NCI-H510A treated with DMSO at 0.1 percent for 48 hours (cell line): ENCODE data around the gene RTBDN.

ENCODE experiments used
- DNase-seq: peaks from one replicate; lab custom pipeline; 2025; lab: John Stamatoyannopoulos, UW

The RTBDN gene

DNA sequence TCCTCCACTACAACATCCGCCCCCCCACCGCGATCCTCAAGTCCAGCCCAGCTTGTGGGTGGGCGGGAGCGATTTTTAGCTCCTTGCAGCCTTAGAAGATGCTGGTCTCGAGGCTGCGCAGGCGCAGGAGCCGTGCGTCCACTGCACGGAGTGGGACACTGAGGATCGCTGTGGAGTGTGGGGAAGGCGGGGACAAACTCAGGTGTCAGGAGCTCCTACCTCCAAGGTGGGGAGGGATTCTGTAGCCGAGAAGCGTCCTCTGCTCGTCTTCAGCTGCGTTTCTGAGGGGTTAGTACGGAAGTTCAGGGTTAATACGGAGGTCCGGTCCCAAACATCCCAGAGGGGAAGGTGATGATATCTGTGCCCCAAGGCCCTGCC is at the start of gene RTBDN:
Gene RTBDN (minus strand): TSS at position 14 of the 378 bp plus-strand sequence. CDS start 4,600 bp downstream, outside the sequence.
- no peak for DNase-seq

DNA sequence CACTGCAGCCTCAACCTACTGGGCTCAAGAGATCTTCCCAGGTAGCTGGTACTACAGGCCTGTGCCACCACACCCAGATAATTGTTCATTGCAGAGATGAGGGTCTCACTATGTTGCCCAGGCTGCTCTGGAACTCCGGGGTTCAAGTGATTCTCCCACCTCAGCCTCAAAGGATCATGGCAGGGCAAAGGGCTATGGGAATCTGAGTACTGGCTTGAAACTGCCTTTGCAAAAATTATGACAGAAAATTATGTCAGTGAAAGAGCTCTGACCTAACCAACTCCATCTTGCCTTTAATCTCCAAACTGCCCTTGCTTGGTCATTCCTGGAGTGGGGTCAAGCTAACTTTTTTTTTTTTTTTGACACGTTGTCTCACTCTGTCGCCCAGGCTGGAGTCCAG is 48.2 kb upstream of the RTBDN start:
- no peak for DNase-seq

- peak; percentile 95 for DNase-seq
Measured at GRCh38 chr19:12881172-12881808, 46.9 kb upstream of the RTBDN start, which contains the start of gene DNASE2. TSS of gene DNASE2 (minus strand) at chr19:12881449. CDS start at chr19:12881375, 74 bp downstream.

DNA sequence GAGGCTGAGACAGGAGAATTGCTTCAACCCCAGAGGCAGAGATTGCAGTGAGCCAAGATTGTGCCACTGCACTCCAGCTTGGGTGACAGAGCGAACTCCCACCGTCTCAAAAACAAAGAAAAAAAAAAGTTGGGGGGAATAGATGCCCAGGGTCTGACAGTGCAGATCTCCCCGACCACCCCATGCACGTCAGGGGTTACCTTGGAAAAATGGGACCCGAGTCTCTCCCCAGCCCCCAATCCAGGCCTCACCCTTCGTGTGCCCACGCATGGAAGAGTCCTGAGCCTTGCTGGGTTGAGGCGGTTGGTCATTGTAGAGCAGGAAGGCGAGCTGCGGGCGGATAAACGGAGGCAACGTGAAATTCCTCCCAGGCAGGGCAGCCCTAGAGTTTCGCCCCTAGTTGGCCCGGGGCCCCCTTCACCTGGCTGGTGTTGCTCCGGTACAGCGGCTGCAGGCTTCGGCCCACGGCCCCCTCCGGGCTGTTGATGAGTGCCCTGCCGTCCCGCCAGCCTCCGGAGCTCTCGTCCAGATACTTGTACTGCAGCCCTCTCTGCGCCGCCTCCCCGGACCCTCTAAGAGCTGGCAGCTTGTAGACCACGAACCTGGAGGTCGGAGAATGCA is 46.3 kb upstream of the RTBDN start:
- DNase-seq: no peak

- no peak for DNase-seq
Measured at GRCh38 chr19:12875086-12875485, 40.7 kb upstream of the RTBDN start.

- DNase-seq: no peak
Measured at GRCh38 chr19:12873891-12874745, 39.7 kb upstream of the RTBDN start.

- no peak for DNase-seq
Measured at GRCh38 chr19:12872941-12873890, 38.8 kb upstream of the RTBDN start.

DNA sequence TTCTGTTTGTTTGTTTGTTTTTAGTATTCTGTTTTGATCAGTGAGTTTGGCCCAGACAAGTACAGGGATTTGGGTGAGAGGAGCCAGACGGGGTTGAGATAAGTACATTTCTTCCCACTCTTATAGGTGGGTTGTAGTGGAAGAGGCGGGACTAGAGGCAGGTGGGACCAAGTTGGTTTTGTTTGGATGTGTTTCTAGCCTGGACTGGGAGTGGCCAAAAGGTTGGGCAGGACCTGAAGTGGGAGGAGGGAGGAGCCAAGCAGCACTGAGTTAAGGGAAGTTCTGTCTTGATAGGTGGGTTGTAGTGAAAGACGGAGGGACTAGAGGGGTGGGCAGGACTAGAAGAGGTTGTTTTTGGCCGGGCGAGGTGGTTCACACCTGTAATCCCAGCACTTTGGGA is 37.9 kb upstream of the RTBDN start:
- no peak for DNase-seq

GRCh38 chr19:12871681-12872080 is 37.3 kb upstream of the RTBDN start:
- no peak for DNase-seq

GRCh38 chr19:12868540-12869112 is 34.2 kb upstream of the RTBDN start:
- DNase-seq: no peak

GRCh38 chr19:12867120-12868099 is 33.0 kb upstream of the RTBDN start:
- DNase-seq: no peak

GRCh38 chr19:12866416-12867119 is 32.2 kb upstream of the RTBDN start:
- DNase-seq: no peak

GRCh38 chr19:12865746-12866415 is 31.5 kb upstream of the RTBDN start:
- no peak for DNase-seq

- no peak for DNase-seq
Measured at GRCh38 chr19:12864721-12865715, 30.6 kb upstream of the RTBDN start.

GRCh38 chr19:12864143-12864542 is 29.8 kb upstream of the RTBDN start:
- no peak for DNase-seq

- no peak for DNase-seq
Measured at GRCh38 chr19:12859546-12859945, 25.2 kb upstream of the RTBDN start.

GRCh38 chr19:12858041-12858928 is 23.9 kb upstream of the RTBDN start:
- DNase-seq: no peak
